H1 (cell line): ENCODE data around the gene ZNF700. TPM values are rescaled to one million over a fixed set of nuclear protein-coding genes. Genes with fewer than 3 reads are reported as not detected.

ENCODE experiments used
- CTCF ChIA-PET: fragments of 300-600 bp; sonication (Branson Sonifier 250); formaldehyde crosslinking; loops from one replicate; lab custom pipeline; 2021; ENCODE audit not compliant: partially characterized antibody; lab: Charles Lee
- POLR2A ChIA-PET: fragments of 300-600 bp; sonication (Branson Sonifier 250); formaldehyde crosslinking; loops from one replicate; lab custom pipeline; 2021; ENCODE audit warnings: inconsistent platforms; ENCODE audit not compliant: partially characterized antibody; lab: Charles Lee
- DNase-seq, 2 experiments: peaks; one replicate each; pipeline versions ENCODE4 v3.0.0 to v3.0.0-alpha.2; 2010 to 2022; ENCODE audit warnings: low spot score in 2 of 2, low read depth in 1 of 2, mixed read lengths in 1 of 2
- FAIRE-seq: peaks from 2 replicates; lab custom pipeline; 2011; peaks lifted over from hg19 to GRCh38; lab: Jason Lieb, UNC
- H2AFZ ChIP-seq: 2 replicates; pipeline ENCODE4 v1.8.1; 2012; ENCODE audit warnings: low read length, inconsistent platforms
- H2AK5ac ChIP-seq: 2 replicates; pipeline ENCODE4 v1.6.1; 2013; ENCODE audit warnings: low read depth, low read length
- H2BK120ac ChIP-seq: replicated peaks from 2 replicates; pipeline ENCODE3; 2013; ENCODE audit warnings: low read depth, low read length, inconsistent platforms
- H2BK12ac ChIP-seq: 2 replicates; pipeline ENCODE4 v1.6.1; 2013; ENCODE audit warnings: low read depth, low read length
- H2BK15ac ChIP-seq: 2 replicates; pipeline ENCODE4 v1.6.1; 2013; ENCODE audit warnings: low read length
- H2BK20ac ChIP-seq: 2 replicates; pipeline ENCODE4 v1.6.1; 2013; ENCODE audit warnings: low read length
- H2BK5ac ChIP-seq: 2 replicates; pipeline ENCODE4 v1.6.1; 2013; ENCODE audit warnings: low read depth, low read length
- H3K14ac ChIP-seq: 2 replicates; pipeline ENCODE4 v1.6.1; 2013; ENCODE audit warnings: inconsistent platforms; ENCODE audit not compliant: insufficient read length
- H3K18ac ChIP-seq: 2 replicates; pipeline ENCODE4 v1.6.1; 2013; ENCODE audit warnings: low read length; ENCODE audit errors: extremely low read depth
- H3K23ac ChIP-seq: 2 replicates; pipeline ENCODE4 v1.6.1; 2013; ENCODE audit warnings: inconsistent platforms; ENCODE audit not compliant: insufficient read length
- H3K23me2 ChIP-seq: 2 replicates; pipeline ENCODE4 v1.6.1; 2013; ENCODE audit warnings: low read depth, low read length
- H3K27ac ChIP-seq: 2 replicates; pipeline ENCODE4 v1.6.1; 2011; ENCODE audit warnings: low read depth, low read length, inconsistent platforms
- H3K27me3 ChIP-seq, 4 experiments: replicated peaks in 1 of 4; 1 replicate in 1 of 4; 2 replicates in 3 of 4; pipeline versions ENCODE4 v1.6.1 to v1.8.1; 2011 to 2013; ENCODE audit warnings: low read length in 3 of 4, mild to moderate bottlenecking in 3 of 4, inconsistent platforms in 2 of 4, mixed read lengths in 2 of 4, moderate library complexity in 1 of 4; ENCODE audit not compliant: control insufficient read depth in 3 of 4, insufficient read depth in 3 of 4; ENCODE audit errors: extremely low read depth in 1 of 4
- H3K36me3 ChIP-seq, 4 experiments: 2 replicates each; pipeline versions ENCODE4 v1.6.1 to v1.8.1; 2011 to 2013; ENCODE audit warnings: mild to moderate bottlenecking in 4 of 4, low read length in 3 of 4, moderate library complexity in 2 of 4, control low read depth in 1 of 4, inconsistent platforms in 1 of 4; ENCODE audit not compliant: insufficient read depth in 4 of 4, control insufficient read depth in 2 of 4
- H3K4ac ChIP-seq: replicated peaks from 2 replicates; pipeline ENCODE3; 2013; ENCODE audit warnings: low read length, low read depth, mixed read lengths, inconsistent platforms; ENCODE audit not compliant: insufficient read length
- H3K4me1 ChIP-seq, 4 experiments: replicated peaks in 1 of 4; 1 replicate in 1 of 4; 2 replicates in 3 of 4; pipeline versions ENCODE4 v1.6.1 to v1.8.1; 2011 to 2013; ENCODE audit warnings: low read length in 3 of 4, inconsistent platforms in 2 of 4, mixed read lengths in 1 of 4; ENCODE audit not compliant: insufficient read depth in 4 of 4, control insufficient read depth in 3 of 4
- H3K4me2 ChIP-seq, 2 experiments: 2 replicates each; pipeline versions ENCODE4 v1.6.1 to v1.8.1; 2011 to 2013; ENCODE audit warnings: low read depth in 2 of 2, low read length in 2 of 2, control low read depth in 1 of 2, inconsistent platforms in 1 of 2, mild to moderate bottlenecking in 1 of 2; ENCODE audit not compliant: insufficient read depth in 1 of 2
- H3K4me3 ChIP-seq, 4 experiments: fragments of 200-600, 300-600 bp in 1 of 4; sonication (generic), shearing (Covaris generic), sonication (Bioruptor Twin) in 1 of 4; 2 replicates each; pipeline versions ENCODE4 v1.5.1 to v1.8.1; 2011 to 2016; ENCODE audit warnings: low read length in 4 of 4, low read depth in 3 of 4, control low read depth in 2 of 4, inconsistent platforms in 2 of 4, mild to moderate bottlenecking in 2 of 4, mixed read lengths in 1 of 4, moderate library complexity in 1 of 4; ENCODE audit not compliant: insufficient read depth in 2 of 4; ENCODE audit errors: extremely low read depth in 1 of 4
- H3K56ac ChIP-seq: replicated peaks from 2 replicates; pipeline ENCODE3; 2013; ENCODE audit warnings: low read depth, mild to moderate bottlenecking, mixed read lengths, low read length, inconsistent platforms; ENCODE audit not compliant: insufficient read length
- H3K79me1 ChIP-seq: 2 replicates; pipeline ENCODE4 v1.6.1; 2013; ENCODE audit warnings: low read depth, low read length, control low read depth
- H3K79me2 ChIP-seq, 2 experiments: 2 replicates each; pipeline versions ENCODE4 v1.6.1 to v1.8.1; 2012 to 2013; ENCODE audit warnings: low read length in 2 of 2, mild to moderate bottlenecking in 2 of 2, inconsistent platforms in 1 of 2; ENCODE audit not compliant: insufficient read depth in 2 of 2, control insufficient read depth in 1 of 2
- H3K9ac ChIP-seq, 4 experiments: replicated peaks in 1 of 4; 1 replicate in 1 of 4; 2 replicates in 3 of 4; pipeline versions ENCODE4 v1.6.1 to v1.8.1; 2011 to 2013; ENCODE audit warnings: low read depth in 3 of 4, low read length in 3 of 4, control low read depth in 2 of 4, mild to moderate bottlenecking in 2 of 4, moderate library complexity in 2 of 4, inconsistent platforms in 1 of 4; ENCODE audit errors: extremely low read depth in 1 of 4
- H3K9me3 ChIP-seq, 2 experiments: 2 replicates each; pipeline versions ENCODE4 v1.6.1 to v1.8.1; 2012 to 2013; ENCODE audit warnings: mild to moderate bottlenecking in 2 of 2, moderate library complexity in 2 of 2, control low read depth in 1 of 2, inconsistent platforms in 1 of 2, low read depth in 1 of 2, low read length in 1 of 2, mixed read lengths in 1 of 2; ENCODE audit not compliant: insufficient read depth in 2 of 2
- H4K20me1 ChIP-seq, 2 experiments: replicated peaks in 1 of 2; 2 replicates each; pipeline versions ENCODE3 to v1.8.1; 2011 to 2013; ENCODE audit warnings: inconsistent platforms in 2 of 2, low read length in 2 of 2, mild to moderate bottlenecking in 1 of 2; ENCODE audit not compliant: insufficient read depth in 2 of 2, control insufficient read depth in 1 of 2
- H4K5ac ChIP-seq: 2 replicates; pipeline ENCODE4 v1.6.1; 2013; ENCODE audit warnings: low read length, low read depth, mixed read lengths, inconsistent platforms; ENCODE audit not compliant: insufficient read length
- H4K8ac ChIP-seq: 2 replicates; pipeline ENCODE4 v1.8.0; 2013; ENCODE audit warnings: mild to moderate bottlenecking, moderate library complexity, low read length, inconsistent platforms; ENCODE audit not compliant: insufficient read depth; ENCODE audit errors: extremely low read depth
- H4K91ac ChIP-seq: replicated peaks from 2 replicates; pipeline ENCODE3; 2013; ENCODE audit warnings: low read length, mixed read lengths, inconsistent platforms; ENCODE audit not compliant: insufficient read length
- WGBS, 2 experiments: shearing (Covaris generic) in 1 of 2; methylation state at CpG; one replicate each; pipeline versions ENCODE4 v1.1.6 to v1.1.7; 2013 to 2015; ENCODE audit warnings: low lambda C conversion rate in 2 of 2, mixed read lengths in 2 of 2, inconsistent platforms in 1 of 2, low coverage in 1 of 2, missing lambda C conversion rate in 1 of 2; ENCODE audit not compliant: insufficient replicate concordance in 2 of 2, insufficient coverage in 1 of 2, insufficient read length in 1 of 2; ENCODE audit errors: extremely low coverage in 1 of 2, missing lambda C conversion rate in 1 of 2; 5-methylcytosine and 5-hydroxymethylcytosine counted together
- polyA plus RNA-seq, 7 experiments: library from polyadenylated mRNA; depleted of rRNA in 3 of 7; stranded (reverse) in 5 of 7; unstranded in 2 of 7; fragments of >200 nt in 5 of 7; fragments of 200-250 nt in 2 of 7; gene quantifications; 1 replicate in 5 of 7; 2 replicates in 1 of 7; 4 replicates in 1 of 7; pipeline versions ENCODE4 v1.2.1 to v1.2.3, GENCODE V29; 2011 to 2013; ENCODE audit warnings: missing spikeins in 2 of 7, mixed read lengths in 2 of 7
- total RNA-seq: library from RNA; stranded (reverse); fragmentation: NEBNext Ultra II Directional; extraction: Animal tissue kit (Norgen Biotek cat#: 25700); gene quantifications from 2 replicates; pipeline ENCODE4 v1.2.1, GENCODE V29; 2021

ZNF700 gene
- total and polyA plus RNA-seq, 2 of the 8 experiments (the other 6 are each of a cell fraction or from before 2014, with no cell fraction given) = 3.0 to 10.5 TPM

DNA sequence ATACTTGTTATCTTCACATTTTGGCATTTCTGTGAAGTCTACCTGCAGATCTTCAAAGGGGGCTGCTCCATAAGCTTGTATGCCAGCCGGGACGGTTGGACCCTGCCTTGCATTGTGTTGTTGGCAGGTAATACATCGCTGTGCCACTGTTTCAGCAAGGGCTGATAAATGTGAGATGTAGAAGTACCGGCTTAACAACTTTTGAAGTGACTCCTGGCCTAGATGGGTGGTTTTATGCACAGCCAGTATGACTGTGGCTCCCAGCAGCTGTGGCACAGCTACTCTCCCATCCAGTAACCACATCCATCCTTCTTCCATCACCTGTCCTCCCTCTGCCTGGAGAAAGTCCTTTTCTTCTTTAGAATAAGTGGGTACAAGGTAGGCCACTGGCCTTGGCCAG lies 19.7 kb downstream of the ZNF700 start:
- no peaks in the 10 kb centered on the region; the same call in 1 of the 2 replicates for H3K79me1 ChIP-seq
- H4K8ac ChIP-seq = no peak overlapping the region
- H2BK5ac ChIP-seq = no peak overlapping the region
- no peak overlapping the region for H3K18ac ChIP-seq
- no peak overlapping the region for H2AK5ac ChIP-seq
- no peak overlapping the region for H2BK120ac ChIP-seq
- H4K20me1 ChIP-seq = no peaks in the 10 kb centered on the region
- H3K9me3 ChIP-seq = peaks cover 80 to 99% of the 10 kb centered on the region in 2 experiments
- no peak overlapping the region for H3K56ac ChIP-seq
- ChIA-PET POLR2A (no interaction called here), CTCF (interaction anchor here (1.1 to 1.9 kb wide), 5 partner anchors 20 to 118 kb away, joined by 3 to 8 read pairs (median 3); partner anchors contain the start of gene ZNF763)
- no peak overlapping the region for H2BK15ac ChIP-seq
- peaks cover 10 to 79% (median 28%) of the 10 kb centered on the region in 4 experiments; a peak in 6 of 8 replicates for H3K36me3 ChIP-seq
- no peak overlapping the region for H2BK20ac ChIP-seq
- no peaks in the 10 kb centered on the region for H3K27me3 ChIP-seq
- H3K4me1 ChIP-seq = no peaks in the 10 kb centered on the region
- H3K4ac ChIP-seq = no peak overlapping the region
- peaks cover 0 to 4% of the 10 kb centered on the region in 2 experiments; a peak in 2 of 4 replicates for H3K79me2 ChIP-seq
- no peak overlapping the region for H3K23ac ChIP-seq
- no peak overlapping the region for H4K5ac ChIP-seq
- WGBS, 2 experiments = 84% methylated on average over 4 of the region's 4 CpGs; no CpG with 5 or more reads in 1 of the 2 experiments
- no peak overlapping the region for H3K27ac ChIP-seq
- H3K4me2 ChIP-seq = no peak overlapping the region
- no peak overlapping the region for H2AFZ ChIP-seq
- H4K91ac ChIP-seq = no peak overlapping the region
- no peak overlapping the region for H3K9ac ChIP-seq
- H3K14ac ChIP-seq = no peak overlapping the region
- DNase-seq (no peak), FAIRE-seq (no peak)
- no peak overlapping the region for H3K4me3 ChIP-seq
- no peak overlapping the region for H2BK12ac ChIP-seq
- H3K23me2 ChIP-seq = no peaks in the 10 kb centered on the region
